ENCODE measurements around the gene ZSCAN1. TPM values are rescaled to one million over a fixed set of nuclear protein-coding genes. Genes with fewer than 3 reads are reported as not detected.

ZSCAN1 gene
- total RNA-seq, 1 experiment from 2014 or later = 1.3 TPM

DNA sequence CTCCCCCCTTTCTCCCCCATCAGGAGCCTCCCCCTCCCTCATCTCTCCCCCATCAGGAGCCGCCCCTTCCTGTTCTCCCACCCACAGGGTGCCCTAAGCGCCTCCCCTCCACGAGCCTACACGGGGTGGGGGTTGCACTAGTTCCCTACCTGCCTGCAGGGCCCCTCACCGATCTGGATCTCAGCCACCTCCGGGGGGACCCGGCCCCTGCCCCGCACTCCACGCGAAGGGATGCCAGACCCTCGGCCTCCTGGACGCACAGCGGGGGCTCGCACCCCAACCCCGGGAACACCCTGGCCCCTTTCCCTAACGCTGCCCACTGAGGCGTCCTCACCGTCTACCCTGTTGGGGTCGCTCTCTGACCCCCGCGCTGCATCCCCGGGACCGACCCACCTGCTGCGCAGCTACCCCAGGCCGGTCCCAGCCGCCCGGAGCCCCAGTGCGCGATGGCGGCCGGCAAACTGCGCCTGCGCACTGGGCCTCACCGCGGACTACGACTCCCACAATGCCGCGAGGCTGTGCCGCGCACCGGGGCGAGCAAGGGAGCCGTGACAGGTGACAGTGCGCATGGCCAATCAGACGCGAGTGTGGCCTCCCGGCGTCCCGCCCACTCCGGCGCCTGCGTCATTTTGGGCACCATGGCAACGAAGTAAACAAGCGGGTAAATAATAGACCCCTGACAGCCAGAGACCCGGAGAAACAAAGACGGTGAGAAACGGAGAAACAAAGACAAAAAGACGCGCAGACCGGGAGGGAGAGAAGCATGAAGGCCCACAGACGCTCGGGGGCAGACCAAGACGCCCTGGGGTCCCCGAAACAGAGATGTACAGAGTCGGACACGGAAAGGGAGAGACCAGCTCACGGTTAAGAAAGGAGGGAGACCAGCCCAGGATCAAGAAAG is 64.2 kb downstream of the ZSCAN1 start, which contains the start of gene ZSCAN18 (continued):
- TF ChIP-seq, protein P1, sequence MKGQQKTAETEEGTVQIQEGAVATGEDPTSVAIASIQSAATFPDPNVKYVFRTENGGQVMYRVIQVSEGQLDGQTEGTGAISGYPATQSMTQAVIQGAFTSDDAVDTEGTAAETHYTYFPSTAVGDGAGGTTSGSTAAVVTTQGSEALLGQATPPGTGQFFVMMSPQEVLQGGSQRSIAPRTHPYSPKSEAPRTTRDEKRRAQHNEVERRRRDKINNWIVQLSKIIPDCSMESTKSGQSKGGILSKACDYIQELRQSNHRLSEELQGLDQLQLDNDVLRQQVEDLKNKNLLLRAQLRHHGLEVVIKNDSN (CRISPR knock-in tag; IDR thresholded peaks at IDR 0.05) = peak; percentile 88

DNA sequence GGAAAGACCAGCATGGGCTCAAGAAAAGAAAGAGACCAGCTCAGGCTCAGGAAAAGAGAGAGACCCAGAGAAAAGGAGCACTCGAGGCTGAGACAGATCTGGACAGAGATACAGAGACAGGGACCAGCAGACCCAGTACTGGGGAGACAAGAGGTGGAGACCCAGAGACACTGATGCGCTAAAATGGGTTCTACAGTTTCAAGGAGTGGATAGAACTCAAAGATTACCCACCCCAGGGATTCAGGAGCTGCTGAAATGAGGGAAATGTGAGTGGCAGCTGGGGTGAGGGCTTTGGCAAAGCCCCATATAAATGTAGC is 64.8 kb downstream of the ZSCAN1 start:
- H3K9me3 Mint-ChIP-seq = peaks cover 16% of the 10 kb centered on the region
- CTCF ChIA-PET = interaction anchor here (1.3 to 1.5 kb wide), 3 partner anchors 40 to 77 kb away, joined by 3 read pairs; partner anchors contain the start of gene ZNF135
- ATAC-seq = no peak
- no peak for DNase-seq (ENCODE audit: low spot score)
- peaks cover 5% of the 10 kb centered on the region for H3K27me3 Mint-ChIP-seq (ENCODE audit: low read depth)
- H3K27ac Mint-ChIP-seq = peak overlapping the region; percentile 100
- POLR2A ChIA-PET = interaction anchor here (1.2 to 2.0 kb wide), 4 partner anchors 40 to 95 kb away, joined by 3 to 16 read pairs (median 4); partner anchors contain the start of genes ZNF135 and ZNF606
- peak overlapping the region; percentile 73 for H3K4me3 Mint-ChIP-seq
- peaks cover 6% of the 10 kb centered on the region for H3K36me3 Mint-ChIP-seq
- peaks cover 12% of the 10 kb centered on the region for H3K4me1 Mint-ChIP-seq
- TF ChIP-seq FOXJ3 (CRISPR knock-in tag; IDR thresholded peaks at IDR 0.05; ENCODE audit: borderline replicate concordance) = no peak
- no peak for TF ChIP-seq NR1H2 (CRISPR knock-in tag; IDR thresholded peaks at IDR 0.05)
- TF ChIP-seq SP1 (CRISPR knock-in tag; conservative IDR thresholded peaks at IDR 0.05) = no peak
- no peak for TF ChIP-seq ATF1 (CRISPR knock-in tag; IDR thresholded peaks at IDR 0.05)
- no peak for TF ChIP-seq EMX1 (CRISPR knock-in tag; IDR thresholded peaks at IDR 0.05)
- TF ChIP-seq, protein P2, sequence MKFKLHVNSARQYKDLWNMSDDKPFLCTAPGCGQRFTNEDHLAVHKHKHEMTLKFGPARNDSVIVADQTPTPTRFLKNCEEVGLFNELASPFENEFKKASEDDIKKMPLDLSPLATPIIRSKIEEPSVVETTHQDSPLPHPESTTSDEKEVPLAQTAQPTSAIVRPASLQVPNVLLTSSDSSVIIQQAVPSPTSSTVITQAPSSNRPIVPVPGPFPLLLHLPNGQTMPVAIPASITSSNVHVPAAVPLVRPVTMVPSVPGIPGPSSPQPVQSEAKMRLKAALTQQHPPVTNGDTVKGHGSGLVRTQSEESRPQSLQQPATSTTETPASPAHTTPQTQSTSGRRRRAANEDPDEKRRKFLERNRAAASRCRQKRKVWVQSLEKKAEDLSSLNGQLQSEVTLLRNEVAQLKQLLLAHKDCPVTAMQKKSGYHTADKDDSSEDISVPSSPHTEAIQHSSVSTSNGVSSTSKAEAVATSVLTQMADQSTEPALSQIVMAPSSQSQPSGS (CRISPR knock-in tag; IDR thresholded peaks at IDR 0.05; ENCODE audit: borderline replicate concordance, low read depth) = no peak
- TF ChIP-seq, protein P3, sequence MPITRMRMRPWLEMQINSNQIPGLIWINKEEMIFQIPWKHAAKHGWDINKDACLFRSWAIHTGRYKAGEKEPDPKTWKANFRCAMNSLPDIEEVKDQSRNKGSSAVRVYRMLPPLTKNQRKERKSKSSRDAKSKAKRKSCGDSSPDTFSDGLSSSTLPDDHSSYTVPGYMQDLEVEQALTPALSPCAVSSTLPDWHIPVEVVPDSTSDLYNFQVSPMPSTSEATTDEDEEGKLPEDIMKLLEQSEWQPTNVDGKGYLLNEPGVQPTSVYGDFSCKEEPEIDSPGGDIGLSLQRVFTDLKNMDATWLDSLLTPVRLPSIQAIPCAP (CRISPR knock-in tag; IDR thresholded peaks at IDR 0.05) = no peak
- no peak for TF ChIP-seq MYBL2 (CRISPR knock-in tag; IDR thresholded peaks at IDR 0.05)
- TF ChIP-seq KAT7 (CRISPR knock-in tag; IDR thresholded peaks at IDR 0.05; ENCODE audit: borderline replicate concordance) = no peak
- no peak for TF ChIP-seq NFATC4 (CRISPR knock-in tag; IDR thresholded peaks at IDR 0.05)
- TF ChIP-seq, protein P4, sequence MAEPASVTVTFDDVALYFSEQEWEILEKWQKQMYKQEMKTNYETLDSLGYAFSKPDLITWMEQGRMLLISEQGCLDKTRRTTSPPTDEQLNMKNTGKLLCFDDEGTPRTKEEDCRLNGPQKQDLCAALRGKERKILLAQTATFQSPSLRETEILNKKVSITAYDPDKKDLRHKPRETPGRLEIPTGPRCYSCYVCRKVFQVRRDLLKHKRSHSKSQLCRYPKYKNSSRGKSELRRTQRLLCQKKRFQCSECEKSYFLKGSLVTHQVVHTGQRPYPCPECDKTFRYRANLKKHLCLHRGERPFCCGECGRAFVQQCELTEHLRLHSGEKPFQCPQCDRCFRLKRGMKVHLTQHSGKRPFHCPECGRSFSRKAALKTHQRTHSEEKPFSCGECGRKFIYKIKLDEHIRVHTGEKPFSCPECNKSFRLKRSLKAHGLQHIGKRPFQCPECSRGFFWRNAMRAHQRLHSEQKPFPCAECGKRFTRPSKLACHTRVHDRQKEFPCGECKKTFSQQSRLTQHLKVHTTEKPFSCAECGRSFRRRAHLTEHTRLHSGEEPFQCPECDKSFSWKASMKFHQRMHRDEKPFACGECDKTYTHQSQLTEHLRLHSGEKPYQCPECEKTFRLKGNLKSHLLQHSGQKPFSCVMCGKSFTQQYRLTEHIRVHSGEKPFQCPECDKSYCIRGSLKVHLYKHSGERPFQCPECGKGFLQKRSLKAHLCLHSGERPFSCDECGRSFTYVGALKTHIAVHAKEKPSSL (CRISPR knock-in tag; conservative IDR thresholded peaks at IDR 0.05) = no peak
- TF ChIP-seq, protein P5, sequence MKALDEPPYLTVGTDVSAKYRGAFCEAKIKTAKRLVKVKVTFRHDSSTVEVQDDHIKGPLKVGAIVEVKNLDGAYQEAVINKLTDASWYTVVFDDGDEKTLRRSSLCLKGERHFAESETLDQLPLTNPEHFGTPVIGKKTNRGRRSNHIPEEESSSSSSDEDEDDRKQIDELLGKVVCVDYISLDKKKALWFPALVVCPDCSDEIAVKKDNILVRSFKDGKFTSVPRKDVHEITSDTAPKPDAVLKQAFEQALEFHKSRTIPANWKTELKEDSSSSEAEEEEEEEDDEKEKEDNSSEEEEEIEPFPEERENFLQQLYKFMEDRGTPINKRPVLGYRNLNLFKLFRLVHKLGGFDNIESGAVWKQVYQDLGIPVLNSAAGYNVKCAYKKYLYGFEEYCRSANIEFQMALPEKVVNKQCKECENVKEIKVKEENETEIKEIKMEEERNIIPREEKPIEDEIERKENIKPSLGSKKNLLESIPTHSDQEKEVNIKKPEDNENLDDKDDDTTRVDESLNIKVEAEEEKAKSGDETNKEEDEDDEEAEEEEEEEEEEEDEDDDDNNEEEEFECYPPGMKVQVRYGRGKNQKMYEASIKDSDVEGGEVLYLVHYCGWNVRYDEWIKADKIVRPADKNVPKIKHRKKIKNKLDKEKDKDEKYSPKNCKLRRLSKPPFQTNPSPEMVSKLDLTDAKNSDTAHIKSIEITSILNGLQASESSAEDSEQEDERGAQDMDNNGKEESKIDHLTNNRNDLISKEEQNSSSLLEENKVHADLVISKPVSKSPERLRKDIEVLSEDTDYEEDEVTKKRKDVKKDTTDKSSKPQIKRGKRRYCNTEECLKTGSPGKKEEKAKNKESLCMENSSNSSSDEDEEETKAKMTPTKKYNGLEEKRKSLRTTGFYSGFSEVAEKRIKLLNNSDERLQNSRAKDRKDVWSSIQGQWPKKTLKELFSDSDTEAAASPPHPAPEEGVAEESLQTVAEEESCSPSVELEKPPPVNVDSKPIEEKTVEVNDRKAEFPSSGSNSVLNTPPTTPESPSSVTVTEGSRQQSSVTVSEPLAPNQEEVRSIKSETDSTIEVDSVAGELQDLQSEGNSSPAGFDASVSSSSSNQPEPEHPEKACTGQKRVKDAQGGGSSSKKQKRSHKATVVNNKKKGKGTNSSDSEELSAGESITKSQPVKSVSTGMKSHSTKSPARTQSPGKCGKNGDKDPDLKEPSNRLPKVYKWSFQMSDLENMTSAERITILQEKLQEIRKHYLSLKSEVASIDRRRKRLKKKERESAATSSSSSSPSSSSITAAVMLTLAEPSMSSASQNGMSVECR (CRISPR knock-in tag; IDR thresholded peaks at IDR 0.05; ENCODE audit: borderline replicate concordance) = no peak
- TF ChIP-seq, protein P6, sequence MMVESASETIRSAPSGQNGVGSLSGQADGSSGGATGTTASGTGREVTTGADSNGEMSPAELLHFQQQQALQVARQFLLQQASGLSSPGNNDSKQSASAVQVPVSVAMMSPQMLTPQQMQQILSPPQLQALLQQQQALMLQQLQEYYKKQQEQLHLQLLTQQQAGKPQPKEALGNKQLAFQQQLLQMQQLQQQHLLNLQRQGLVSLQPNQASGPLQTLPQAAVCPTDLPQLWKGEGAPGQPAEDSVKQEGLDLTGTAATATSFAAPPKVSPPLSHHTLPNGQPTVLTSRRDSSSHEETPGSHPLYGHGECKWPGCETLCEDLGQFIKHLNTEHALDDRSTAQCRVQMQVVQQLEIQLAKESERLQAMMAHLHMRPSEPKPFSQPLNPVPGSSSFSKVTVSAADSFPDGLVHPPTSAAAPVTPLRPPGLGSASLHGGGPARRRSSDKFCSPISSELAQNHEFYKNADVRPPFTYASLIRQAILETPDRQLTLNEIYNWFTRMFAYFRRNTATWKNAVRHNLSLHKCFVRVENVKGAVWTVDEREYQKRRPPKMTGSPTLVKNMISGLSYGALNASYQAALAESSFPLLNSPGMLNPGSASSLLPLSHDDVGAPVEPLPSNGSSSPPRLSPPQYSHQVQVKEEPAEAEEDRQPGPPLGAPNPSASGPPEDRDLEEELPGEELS (CRISPR knock-in tag; IDR thresholded peaks at IDR 0.05) = no peak
- no peak for TF ChIP-seq ZNF263 (CRISPR knock-in tag; IDR thresholded peaks at IDR 0.05; ENCODE audit: low read depth)
- TF ChIP-seq, protein P7, sequence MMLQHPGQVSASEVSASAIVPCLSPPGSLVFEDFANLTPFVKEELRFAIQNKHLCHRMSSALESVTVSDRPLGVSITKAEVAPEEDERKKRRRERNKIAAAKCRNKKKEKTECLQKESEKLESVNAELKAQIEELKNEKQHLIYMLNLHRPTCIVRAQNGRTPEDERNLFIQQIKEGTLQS (CRISPR knock-in tag; conservative IDR thresholded peaks at IDR 0.05) = no peak
- TF ChIP-seq ZBTB21 (CRISPR knock-in tag; IDR thresholded peaks at IDR 0.05; ENCODE audit: borderline replicate concordance) = no peak
